K562 (cell line): Measurements from ENCODE around the gene HAUS3. TPM values are rescaled to one million over a fixed set of nuclear protein-coding genes. Genes with fewer than 3 reads are reported as not detected.

Source experiments
- FUS ChIP-seq: fragments of 200-400 bp; formaldehyde crosslinking; optimal IDR thresholded peaks from 2 replicates; pipeline ENCODE3; 2017; ENCODE audit warnings: low read depth, low read length
- ILK ChIP-seq: fragments of 450-650 bp; IDR thresholded peaks from 2 replicates; pipeline ENCODE4 v1.6.1; 2016; ENCODE audit warnings: missing genetic modification characterization, low read depth, mild to moderate bottlenecking, missing compliant biosample characterization, moderate library complexity, borderline replicate concordance
- KDM1A ChIP-seq, 2 experiments: fragments of 450-650 bp; IDR thresholded peaks; 2 replicates each; pipeline ENCODE4 v1.6.1; 2016; ENCODE audit warnings: mild to moderate bottlenecking in 2 of 2
- NFIC ChIP-seq: fragments of 450-650 bp; IDR thresholded peaks from 2 replicates; pipeline ENCODE4 v1.6.1; 2017; ENCODE audit warnings: mild to moderate bottlenecking, inconsistent platforms
- RBBP5 ChIP-seq: fragments of 200-600 bp; sonication (generic); IDR thresholded peaks from 2 replicates; pipeline ENCODE4 v1.6.1; 2012; ENCODE audit warnings: borderline replicate concordance, mild to moderate bottlenecking, low read length, control low read depth, inconsistent platforms; ENCODE audit not compliant: insufficient read depth, poor library complexity, severe bottlenecking
- SMARCE1 ChIP-seq: fragments of 450-650 bp; IDR thresholded peaks from 2 replicates; pipeline ENCODE4 v1.7.1; 2016; ENCODE audit warnings: mild to moderate bottlenecking
- ZNF436 ChIP-seq: fragments of 250-450, 450-650 bp; sonication (Bioruptor Pico); formaldehyde crosslinking; IDR thresholded peaks from 2 replicates; pipeline ENCODE4 v1.7.0; 2020; ENCODE audit warnings: mild to moderate bottlenecking
- polyA plus RNA-seq, 8 experiments: library from polyadenylated mRNA; depleted of rRNA in 4 of 8; stranded (reverse) in 5 of 8; unstranded in 3 of 8; fragments of >200 nt; fragmentation: Nextera tagmentation in 2 of 8; fragmentation: Illumina TruSeq in 1 of 8; extraction: Ambion mirVana in 2 of 8; extraction: Trizol in 1 of 8; gene quantifications; 2 replicates each; pipeline versions ENCODE4 v1.2.1 to v1.2.3, GENCODE V29; 2011 to 2014; ENCODE audit warnings: inconsistent platforms in 1 of 8, missing spikeins in 1 of 8
- total RNA-seq, 7 experiments: library from RNA; depleted of rRNA in 6 of 7; stranded (reverse); fragments of >200 nt in 6 of 7; fragmentation: Illumina TruSeq in 2 of 7; extraction: Trizol in 2 of 7; gene quantifications; 2 replicates each; pipeline versions ENCODE4 v1.2.1 to v1.2.3, GENCODE V29; 2011 to 2021; ENCODE audit warnings: low replicate concordance in 1 of 7
- TF ChIP-seq, protein P1 (sequence below): fragments of 200-600 bp; sonication (generic); IDR thresholded peaks from one replicate; pipeline ENCODE4 v1.6.1; 2012; ENCODE audit warnings: mild to moderate bottlenecking, low read depth, low read length, inconsistent platforms
- TF ChIP-seq, protein P2 (sequence below): fragments of 250-450 bp; sonication (Bioruptor Pico); IDR thresholded peaks from 2 replicates; pipeline ENCODE4 v1.4.0; 2020; ENCODE audit warnings: mild to moderate bottlenecking, moderate library complexity
- TF ChIP-seq, protein P3 (sequence below): fragments of 450-650 bp; conservative IDR thresholded peaks from 2 replicates; pipeline ENCODE4 v1.6.1; 2016; ENCODE audit warnings: missing genetic modification characterization, low read depth, mild to moderate bottlenecking, missing compliant biosample characterization, moderate library complexity
- TF ChIP-seq, protein P4 (sequence below): fragments of 450-650 bp; IDR thresholded peaks from 2 replicates; pipeline ENCODE4 v1.6.1; 2017; ENCODE audit warnings: antibody characterized with exemption

The HAUS3 gene
- total and polyA plus RNA-seq, 9 of the 15 experiments (the other 6 are each of a cell fraction or from before 2014, with no cell fraction given): 8.9 to 25.7 (median 21.5) TPM

DNA sequence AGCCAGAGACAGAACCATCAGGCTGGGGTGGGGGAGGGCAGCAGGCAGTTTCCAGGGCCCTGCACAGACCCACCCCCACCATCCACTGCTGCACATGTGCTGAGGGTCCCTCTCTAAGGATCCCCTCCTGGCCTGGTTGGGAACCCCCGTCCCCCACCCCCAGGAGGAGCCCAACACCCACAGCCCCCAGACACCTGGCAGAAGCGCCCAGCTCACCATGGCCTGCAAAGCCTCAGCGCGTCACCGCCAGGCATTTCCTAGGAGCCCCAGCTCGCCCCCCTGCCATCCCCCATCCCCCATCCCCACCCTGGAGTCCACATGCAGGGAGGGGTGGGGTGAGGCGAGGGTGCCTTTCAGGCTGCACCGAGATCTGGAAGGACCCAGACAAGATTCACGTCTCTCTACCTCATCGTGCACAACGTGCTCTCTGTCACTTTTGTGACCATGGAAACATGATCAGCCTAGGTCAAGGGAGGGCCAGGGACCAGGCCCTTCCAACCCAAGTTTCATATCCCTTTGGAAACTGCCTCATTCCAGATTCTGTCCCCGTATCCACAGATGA is 10.7 kb upstream of the HAUS3 start (continued):
- TF ChIP-seq, protein P1, sequence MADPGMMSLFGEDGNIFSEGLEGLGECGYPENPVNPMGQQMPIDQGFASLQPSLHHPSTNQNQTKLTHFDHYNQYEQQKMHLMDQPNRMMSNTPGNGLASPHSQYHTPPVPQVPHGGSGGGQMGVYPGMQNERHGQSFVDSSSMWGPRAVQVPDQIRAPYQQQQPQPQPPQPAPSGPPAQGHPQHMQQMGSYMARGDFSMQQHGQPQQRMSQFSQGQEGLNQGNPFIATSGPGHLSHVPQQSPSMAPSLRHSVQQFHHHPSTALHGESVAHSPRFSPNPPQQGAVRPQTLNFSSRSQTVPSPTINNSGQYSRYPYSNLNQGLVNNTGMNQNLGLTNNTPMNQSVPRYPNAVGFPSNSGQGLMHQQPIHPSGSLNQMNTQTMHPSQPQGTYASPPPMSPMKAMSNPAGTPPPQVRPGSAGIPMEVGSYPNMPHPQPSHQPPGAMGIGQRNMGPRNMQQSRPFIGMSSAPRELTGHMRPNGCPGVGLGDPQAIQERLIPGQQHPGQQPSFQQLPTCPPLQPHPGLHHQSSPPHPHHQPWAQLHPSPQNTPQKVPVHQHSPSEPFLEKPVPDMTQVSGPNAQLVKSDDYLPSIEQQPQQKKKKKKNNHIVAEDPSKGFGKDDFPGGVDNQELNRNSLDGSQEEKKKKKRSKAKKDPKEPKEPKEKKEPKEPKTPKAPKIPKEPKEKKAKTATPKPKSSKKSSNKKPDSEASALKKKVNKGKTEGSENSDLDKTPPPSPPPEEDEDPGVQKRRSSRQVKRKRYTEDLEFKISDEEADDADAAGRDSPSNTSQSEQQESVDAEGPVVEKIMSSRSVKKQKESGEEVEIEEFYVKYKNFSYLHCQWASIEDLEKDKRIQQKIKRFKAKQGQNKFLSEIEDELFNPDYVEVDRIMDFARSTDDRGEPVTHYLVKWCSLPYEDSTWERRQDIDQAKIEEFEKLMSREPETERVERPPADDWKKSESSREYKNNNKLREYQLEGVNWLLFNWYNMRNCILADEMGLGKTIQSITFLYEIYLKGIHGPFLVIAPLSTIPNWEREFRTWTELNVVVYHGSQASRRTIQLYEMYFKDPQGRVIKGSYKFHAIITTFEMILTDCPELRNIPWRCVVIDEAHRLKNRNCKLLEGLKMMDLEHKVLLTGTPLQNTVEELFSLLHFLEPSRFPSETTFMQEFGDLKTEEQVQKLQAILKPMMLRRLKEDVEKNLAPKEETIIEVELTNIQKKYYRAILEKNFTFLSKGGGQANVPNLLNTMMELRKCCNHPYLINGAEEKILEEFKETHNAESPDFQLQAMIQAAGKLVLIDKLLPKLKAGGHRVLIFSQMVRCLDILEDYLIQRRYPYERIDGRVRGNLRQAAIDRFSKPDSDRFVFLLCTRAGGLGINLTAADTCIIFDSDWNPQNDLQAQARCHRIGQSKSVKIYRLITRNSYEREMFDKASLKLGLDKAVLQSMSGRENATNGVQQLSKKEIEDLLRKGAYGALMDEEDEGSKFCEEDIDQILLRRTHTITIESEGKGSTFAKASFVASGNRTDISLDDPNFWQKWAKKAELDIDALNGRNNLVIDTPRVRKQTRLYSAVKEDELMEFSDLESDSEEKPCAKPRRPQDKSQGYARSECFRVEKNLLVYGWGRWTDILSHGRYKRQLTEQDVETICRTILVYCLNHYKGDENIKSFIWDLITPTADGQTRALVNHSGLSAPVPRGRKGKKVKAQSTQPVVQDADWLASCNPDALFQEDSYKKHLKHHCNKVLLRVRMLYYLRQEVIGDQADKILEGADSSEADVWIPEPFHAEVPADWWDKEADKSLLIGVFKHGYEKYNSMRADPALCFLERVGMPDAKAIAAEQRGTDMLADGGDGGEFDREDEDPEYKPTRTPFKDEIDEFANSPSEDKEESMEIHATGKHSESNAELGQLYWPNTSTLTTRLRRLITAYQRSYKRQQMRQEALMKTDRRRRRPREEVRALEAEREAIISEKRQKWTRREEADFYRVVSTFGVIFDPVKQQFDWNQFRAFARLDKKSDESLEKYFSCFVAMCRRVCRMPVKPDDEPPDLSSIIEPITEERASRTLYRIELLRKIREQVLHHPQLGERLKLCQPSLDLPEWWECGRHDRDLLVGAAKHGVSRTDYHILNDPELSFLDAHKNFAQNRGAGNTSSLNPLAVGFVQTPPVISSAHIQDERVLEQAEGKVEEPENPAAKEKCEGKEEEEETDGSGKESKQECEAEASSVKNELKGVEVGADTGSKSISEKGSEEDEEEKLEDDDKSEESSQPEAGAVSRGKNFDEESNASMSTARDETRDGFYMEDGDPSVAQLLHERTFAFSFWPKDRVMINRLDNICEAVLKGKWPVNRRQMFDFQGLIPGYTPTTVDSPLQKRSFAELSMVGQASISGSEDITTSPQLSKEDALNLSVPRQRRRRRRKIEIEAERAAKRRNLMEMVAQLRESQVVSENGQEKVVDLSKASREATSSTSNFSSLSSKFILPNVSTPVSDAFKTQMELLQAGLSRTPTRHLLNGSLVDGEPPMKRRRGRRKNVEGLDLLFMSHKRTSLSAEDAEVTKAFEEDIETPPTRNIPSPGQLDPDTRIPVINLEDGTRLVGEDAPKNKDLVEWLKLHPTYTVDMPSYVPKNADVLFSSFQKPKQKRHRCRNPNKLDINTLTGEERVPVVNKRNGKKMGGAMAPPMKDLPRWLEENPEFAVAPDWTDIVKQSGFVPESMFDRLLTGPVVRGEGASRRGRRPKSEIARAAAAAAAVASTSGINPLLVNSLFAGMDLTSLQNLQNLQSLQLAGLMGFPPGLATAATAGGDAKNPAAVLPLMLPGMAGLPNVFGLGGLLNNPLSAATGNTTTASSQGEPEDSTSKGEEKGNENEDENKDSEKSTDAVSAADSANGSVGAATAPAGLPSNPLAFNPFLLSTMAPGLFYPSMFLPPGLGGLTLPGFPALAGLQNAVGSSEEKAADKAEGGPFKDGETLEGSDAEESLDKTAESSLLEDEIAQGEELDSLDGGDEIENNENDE: no peak
- TF ChIP-seq, protein P2, sequence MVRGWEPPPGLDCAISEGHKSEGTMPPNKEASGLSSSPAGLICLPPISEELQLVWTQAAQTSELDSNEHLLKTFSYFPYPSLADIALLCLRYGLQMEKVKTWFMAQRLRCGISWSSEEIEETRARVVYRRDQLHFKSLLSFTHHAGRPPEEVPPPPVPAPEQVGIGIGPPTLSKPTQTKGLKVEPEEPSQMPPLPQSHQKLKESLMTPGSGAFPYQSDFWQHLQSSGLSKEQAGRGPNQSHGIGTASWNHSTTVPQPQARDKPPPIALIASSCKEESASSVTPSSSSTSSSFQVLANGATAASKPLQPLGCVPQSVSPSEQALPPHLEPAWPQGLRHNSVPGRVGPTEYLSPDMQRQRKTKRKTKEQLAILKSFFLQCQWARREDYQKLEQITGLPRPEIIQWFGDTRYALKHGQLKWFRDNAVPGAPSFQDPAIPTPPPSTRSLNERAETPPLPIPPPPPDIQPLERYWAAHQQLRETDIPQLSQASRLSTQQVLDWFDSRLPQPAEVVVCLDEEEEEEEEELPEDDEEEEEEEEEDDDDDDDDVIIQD (CRISPR knock-in tag): no peak
- TF ChIP-seq RBBP5: no peak
- TF ChIP-seq, protein P3, sequence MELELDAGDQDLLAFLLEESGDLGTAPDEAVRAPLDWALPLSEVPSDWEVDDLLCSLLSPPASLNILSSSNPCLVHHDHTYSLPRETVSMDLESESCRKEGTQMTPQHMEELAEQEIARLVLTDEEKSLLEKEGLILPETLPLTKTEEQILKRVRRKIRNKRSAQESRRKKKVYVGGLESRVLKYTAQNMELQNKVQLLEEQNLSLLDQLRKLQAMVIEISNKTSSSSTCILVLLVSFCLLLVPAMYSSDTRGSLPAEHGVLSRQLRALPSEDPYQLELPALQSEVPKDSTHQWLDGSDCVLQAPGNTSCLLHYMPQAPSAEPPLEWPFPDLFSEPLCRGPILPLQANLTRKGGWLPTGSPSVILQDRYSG (tag): no peak
- TF ChIP-seq NFIC: no peak
- TF ChIP-seq ZNF436: no peak
- TF ChIP-seq SMARCE1: no peak
- no peak for TF ChIP-seq ILK (tag)
- TF ChIP-seq, protein P4, sequence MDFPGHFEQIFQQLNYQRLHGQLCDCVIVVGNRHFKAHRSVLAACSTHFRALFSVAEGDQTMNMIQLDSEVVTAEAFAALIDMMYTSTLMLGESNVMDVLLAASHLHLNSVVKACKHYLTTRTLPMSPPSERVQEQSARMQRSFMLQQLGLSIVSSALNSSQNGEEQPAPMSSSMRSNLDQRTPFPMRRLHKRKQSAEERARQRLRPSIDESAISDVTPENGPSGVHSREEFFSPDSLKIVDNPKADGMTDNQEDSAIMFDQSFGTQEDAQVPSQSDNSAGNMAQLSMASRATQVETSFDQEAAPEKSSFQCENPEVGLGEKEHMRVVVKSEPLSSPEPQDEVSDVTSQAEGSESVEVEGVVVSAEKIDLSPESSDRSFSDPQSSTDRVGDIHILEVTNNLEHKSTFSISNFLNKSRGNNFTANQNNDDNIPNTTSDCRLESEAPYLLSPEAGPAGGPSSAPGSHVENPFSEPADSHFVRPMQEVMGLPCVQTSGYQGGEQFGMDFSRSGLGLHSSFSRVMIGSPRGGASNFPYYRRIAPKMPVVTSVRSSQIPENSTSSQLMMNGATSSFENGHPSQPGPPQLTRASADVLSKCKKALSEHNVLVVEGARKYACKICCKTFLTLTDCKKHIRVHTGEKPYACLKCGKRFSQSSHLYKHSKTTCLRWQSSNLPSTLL: no peak
- TF ChIP-seq FUS: no peak
- TF ChIP-seq KDM1A (IDR thresholded peaks at IDR 0.05): no peak
